ENCODE data around the gene SLC37A3.

SLC37A3 gene

DNA sequence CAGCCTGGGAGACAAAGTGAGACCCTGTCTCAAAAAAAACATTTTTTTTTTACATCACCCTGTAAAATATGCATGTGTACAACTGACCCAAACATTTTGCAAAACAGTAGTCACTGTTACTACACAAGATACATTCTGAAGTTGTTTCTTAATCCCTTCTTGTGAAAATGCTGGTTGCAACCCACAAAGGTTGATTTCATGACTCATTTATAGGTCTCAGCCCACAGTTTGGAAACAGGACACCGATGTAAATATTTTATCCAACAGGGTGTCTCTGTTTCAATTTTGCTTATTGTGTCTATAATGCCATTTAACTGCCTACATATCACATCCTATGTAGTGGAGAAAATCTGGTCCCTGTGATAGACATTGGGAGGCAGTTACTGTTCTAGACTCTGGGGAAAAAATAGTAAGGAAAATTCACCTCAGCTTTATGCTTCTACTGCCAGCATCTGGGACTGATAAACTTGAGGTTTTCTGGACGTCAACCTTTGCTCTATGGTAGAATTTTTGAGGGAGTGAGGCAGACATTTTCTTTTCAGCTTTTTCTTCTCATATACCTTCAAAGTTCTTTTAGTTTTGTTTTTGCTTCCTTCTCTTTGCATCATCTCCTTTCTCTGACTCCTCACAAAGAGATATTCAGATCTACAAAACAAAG lies 4.0 kb upstream of the SLC37A3 start:
- DNase-seq (ENCODE audit: low read depth): no peak

DNA sequence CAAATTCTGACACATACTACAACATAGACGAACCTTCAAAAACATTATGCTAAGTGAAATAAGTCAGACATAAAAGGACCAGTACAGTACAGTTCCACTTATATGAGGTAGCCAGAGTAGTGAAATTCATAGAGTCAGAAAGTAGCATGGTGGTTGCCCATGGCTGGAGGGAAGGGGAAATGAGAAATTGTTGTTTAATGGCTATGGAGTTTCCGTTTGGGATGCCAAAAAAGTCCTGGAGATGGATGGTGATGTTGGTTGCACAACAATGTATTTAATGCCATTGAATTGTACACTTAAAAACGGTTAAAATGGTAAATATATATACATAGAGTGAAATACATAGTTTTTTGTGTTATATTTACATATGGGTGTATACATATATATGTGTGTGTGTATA lies 2.1 kb upstream of the SLC37A3 start:
- no peak for DNase-seq (ENCODE audit: low read depth)

DNA sequence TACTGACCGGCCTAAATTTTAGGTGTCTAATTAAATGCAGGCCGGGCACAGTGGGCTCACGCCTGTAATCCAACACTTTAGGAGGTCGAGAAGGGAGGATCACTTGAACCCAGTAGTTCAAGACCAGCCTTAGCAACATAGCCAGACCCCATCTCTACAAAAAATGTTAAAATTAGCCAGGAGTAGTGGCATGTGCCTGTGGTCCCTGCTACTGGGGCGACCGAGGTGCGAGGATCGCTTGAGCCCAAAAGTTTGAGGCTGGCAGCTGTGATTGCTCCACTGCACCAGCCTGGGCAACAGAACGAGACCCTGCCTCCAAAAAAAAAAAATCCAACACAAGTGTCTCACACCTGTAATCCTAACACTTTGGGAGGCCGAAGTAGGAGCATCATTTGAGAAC lies 491 bp upstream of the SLC37A3 start:
- DNase-seq (ENCODE audit: low read depth): no peak

DNA sequence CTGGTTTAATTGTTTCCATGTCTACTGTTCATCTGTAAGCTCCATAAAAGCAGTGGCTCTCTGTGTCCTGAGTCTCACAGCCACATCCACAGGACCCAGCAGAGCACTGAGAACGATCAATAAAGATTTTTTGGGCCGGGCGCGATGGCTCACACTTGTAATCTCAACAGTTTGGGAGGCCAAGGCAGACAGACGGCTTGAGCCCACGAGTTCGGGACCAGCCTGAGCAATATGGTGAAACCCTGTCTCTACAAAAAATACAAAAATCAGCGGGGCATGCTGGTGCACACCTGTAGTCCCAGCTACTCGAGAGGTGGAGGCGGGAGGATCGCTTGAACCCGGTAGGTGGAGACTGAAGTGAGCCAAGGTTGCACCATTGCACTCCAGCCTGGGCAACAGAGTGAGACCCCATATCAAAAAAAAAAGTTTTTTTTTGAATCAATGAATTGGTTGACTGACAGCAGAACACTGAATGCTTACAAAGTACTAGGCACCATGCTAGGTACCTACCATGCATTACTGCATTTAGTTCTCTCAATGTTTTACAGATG lies 4.5 kb downstream of the SLC37A3 start:
- DNase-seq (ENCODE audit: low read depth): no peak

DNA sequence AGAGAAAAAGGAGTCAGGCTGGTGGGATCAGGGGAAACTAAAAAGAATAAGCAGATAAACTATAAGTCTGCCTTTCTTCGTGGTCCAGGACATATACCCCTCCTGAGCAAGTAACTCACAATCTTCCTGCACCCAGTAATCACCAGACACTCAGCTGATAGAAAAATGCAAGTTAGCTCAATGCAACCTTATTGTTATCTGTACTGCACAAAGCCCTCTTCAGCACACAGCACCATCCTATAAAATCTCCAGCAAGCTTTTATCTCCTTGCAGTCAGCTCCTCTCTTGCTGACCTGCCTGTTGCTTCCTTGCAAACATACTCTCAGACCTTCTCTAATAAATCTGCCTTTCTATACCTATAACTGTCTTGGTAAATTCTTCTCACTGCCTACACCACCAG lies 6.7 kb downstream of the SLC37A3 start:
- DNase-seq (ENCODE audit: low read depth): no peak

DNA sequence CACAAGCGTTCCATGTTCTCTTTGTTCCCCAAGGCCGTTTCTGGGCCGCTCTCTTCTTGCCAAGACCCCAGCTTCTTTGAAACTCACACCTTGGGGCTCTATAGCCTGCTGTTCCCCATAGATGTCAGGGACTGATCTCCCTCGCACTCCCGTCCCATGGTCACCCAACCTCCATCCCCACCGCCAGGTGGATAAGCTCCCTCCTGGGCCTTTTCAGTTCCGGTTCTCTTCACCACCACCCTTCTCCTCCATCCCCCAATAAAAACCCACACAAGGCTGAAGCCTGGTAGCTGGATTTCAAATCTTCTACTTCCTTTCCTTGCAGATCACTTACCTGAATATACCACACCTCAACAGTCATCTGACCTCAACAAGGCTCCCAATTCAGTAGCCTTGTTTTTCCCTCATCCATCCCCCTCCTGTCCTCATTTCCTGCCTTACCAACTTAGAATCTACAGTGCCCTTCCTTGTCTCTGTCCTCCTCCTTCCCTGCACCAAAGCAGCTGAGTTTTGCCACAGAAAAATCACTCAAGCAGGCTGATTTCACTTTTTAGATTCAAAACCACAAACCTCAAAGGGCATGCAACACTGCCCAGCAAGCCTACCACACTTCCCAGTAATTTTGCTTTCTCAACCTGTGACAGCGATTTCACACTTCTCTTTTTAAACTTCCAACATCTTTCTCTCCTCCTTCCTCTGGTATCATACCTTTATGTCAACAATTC lies 7.7 kb downstream of the SLC37A3 start:
- DNase-seq (ENCODE audit: low read depth): no peak

DNA sequence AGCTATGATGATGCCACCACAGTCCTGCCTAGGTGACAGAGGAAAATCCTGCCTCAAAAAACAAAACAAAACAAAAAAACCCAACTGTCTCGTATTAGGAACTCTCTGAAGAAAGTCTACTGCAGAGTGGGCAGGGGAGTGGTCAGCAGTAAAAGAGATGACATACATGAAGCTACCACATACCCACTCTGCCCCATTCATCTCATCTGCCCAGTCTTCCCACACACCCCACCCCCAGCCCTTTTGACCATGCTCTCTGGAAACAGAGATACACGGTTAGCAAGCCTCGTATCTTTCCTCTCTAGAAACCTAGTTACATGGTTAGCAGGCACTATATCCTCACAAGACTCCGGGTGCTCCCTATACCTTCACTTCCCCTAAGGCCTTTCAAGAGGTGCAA lies 8.3 kb downstream of the SLC37A3 start:
- DNase-seq (ENCODE audit: low read depth): no peak

DNA sequence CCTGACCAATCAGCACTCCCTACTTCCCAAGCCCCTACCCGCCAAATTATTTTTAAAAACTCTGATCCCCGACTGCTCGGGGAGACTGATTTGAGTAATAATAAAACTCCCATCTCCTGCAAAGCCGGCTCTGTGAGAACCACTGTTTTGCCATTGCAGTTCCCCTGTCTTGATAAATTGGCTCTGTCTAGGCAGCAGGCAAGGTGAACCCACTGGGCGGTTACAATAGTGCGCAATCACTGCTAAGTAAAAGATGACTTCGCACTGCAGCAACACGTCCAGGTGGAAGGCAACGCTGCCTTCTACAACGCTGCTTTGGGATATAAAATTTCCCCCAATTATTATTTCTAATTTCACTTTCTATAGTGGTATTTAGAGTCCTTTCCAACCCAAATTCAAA lies 8.9 kb downstream of the SLC37A3 start:
- DNase-seq (ENCODE audit: low read depth): no peak

DNA sequence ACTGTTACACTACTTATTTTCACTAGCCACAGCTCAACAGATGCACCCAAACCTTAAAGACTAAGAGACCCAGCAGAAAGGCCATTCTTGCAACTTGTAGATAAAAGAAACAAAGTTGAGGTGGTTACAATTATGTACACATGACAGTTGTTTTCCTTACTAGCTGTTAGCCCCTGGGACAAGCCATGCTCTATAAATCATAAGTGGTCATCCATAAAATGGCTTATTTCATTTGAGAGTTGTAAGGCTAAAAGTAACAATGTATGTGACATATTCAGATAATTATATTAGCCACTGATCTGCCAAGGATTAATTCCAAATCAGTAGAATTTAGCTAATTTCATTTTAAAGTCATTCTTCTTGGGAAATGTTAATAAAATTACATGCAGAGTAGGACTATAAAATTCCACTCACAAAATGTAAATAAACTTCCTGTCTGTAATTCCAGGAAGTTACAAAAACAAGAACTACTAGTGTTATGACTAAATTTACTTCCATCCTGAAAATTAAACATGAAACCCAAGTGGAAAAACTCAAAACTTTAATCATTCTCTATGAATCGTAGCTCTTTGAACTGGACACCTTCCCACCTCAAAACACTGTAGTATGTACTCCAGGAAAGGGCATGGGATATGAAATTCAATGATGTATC lies 13.3 kb downstream of the SLC37A3 start:
- DNase-seq (ENCODE audit: low read depth): no peak

DNA sequence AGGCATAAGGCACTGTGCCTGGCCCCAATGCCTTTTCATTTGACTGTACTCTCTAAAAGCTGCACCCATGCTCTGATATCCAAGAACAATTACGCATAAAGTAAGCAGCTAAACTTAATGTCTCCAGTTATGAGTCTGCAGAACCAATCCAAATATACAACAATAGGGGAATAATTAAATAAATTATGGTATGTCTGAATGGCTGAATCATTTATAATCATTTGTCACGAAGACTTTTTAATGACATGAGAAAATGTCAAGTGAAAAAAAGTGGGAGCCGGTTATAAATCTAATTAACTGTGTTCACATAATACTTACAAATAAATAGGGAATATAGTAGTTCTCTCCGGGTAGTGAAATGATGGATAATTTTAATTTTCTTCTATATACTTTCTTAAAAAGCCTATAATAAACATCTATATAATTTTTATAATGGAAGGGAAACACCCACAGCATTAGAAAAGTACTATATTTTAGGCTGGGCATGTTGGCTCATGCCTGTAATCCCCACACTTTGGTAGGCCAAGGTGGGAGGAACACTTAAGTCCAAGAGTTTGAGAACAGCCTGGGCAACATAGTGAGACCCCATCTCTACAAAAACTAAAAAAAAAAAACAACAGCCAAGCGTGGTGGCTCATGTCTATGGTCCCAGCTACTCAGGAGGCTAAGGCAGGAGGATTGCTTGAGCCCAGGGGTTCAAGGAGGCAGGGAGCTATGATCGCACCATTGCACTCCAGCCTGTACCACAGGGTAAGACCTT lies 14.2 kb downstream of the SLC37A3 start:
- DNase-seq (ENCODE audit: low read depth): no peak

DNA sequence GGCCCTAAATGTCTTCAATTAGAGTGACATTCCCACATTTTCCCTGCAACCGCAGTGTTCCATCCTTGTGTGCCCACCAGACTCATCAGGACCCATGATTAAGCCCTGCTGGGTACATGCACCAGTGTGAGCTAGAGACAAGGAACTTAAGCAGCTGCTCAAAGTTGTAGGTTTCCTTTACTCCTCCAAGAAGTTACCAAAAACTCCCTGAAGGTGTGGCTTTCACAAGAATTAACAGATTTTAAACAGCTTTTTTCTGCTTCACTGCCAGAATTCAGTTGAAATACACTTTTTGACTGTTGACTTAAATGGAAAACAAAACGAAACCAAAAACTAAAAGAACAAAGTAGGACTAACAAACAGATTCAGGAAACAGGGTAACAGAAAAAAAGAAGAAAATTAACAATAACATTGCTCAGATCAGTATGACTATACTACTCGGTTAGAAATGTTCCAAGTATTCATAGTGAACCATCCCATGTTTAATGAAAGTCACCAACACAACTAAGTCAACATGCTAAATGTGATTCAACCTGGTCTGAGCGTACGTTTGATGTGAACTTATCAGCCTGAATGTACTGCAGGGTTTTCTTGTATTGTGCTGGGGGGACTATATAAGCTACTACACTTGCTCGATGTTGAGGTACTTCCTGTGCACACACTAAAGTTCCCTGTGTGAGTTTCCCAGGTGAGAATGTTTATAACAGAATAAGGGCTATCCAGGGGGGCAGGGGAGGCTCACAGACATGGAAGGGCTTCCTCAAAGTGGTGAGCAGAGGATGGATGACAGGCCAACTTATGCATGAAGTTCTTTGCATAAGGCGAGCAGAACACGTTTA lies 22.2 kb downstream of the SLC37A3 start:
- DNase-seq (ENCODE audit: low read depth): no peak

DNA sequence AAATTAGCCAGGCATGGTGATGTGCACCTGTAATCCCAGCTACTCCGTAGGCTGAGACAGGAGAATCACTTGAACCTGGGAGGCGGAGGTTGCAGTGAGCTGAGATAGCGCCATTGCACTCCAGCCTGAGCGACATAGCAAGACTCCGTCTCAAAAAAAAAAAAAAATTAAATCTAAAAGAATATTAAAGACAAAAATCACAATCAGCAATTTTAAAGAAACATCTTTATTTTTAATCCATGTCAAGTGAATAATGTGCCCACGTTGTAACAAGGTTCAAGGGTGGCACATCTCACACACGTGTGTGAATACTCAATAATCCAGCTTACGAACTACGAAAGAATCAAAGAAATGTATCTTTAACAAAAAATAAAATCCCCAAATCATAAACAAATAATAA lies 23.0 kb downstream of the SLC37A3 start:
- DNase-seq (ENCODE audit: low read depth): no peak

DNA sequence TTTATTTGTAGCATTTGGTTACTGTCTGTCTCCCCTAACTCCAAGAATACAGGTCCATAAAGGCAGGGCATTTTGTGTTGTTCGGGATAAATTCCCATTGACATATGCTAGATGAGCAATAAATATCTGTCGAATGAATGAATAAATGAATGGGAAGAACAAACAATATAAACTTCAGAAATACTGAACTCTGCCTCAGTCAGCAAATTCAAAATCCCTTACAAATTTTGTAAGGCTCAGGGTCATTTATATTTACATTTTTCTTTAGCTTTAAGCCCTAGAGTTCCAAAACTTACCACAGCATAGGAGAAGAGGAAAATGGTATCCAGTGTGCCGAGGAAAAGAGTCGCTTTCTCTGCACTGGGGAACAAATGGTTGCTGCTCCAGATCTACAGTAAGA lies 29.0 kb downstream of the SLC37A3 start:
- DNase-seq (ENCODE audit: low read depth): no peak

DNA sequence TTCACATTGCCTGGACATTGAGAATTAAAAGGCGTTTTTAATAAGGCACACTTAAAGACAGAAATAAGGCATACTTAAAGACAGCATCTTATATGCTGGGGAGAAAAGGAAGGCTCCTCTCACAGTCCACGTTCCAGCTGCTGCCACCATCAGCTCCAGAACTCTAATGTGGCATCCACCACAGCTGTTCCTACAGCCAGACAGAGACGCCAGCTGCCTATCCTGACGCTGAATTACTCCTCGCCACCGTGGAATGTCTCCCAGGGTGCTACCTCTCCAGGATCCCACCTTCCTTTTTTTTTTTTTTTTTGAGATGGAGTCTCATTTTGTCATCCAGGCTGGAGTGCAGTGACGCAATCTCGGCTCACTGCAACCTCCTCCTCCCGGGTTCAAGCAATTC lies 30.8 kb downstream of the SLC37A3 start:
- no peak for DNase-seq (ENCODE audit: low read depth)

DNA sequence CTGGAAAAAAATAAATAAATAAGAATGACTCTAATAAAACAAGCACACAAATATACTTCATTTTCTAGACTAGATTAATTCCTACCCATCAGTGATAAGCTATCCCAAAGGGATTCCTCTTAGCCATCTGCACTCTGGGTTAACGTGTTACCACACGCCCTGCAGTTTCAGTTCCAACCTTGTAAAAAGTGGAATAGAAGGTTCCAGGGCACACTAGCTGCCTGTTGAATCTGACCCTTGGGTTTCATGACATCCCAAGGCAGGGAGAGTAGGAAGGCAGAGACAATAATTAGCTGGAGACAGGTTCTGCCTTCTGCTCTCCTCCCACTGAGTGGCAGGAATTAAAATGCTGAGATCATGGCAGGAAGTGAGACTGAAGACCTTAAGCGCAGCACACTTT lies 33.5 kb downstream of the SLC37A3 start:
- no peak for DNase-seq (ENCODE audit: low read depth)

DNA sequence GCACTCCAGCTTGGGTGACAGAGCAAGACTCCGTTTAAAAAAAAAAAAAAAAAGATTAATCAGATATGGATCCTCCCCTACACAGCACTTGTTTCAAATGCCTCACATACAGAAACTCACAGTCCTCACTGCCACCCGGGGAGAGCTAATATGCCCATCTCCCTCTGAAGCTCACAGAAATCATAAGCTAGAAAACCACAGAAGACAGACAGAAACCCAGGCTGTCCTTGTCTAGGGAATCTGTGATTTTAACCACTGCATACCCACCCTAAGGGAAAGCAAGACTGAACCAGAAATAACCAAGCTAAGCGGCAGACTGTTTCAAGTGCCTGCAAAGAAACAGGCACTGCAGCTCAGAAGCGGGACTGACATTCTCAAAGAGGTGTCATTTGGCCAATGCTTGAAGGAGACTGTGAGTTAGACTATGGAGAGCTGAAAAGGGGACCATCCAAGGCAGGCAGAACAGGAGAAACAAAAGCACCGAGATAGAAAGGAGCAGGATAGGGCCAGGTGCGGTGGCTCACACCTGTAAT lies 37.6 kb downstream of the SLC37A3 start:
- no peak for DNase-seq (ENCODE audit: low read depth)

DNA sequence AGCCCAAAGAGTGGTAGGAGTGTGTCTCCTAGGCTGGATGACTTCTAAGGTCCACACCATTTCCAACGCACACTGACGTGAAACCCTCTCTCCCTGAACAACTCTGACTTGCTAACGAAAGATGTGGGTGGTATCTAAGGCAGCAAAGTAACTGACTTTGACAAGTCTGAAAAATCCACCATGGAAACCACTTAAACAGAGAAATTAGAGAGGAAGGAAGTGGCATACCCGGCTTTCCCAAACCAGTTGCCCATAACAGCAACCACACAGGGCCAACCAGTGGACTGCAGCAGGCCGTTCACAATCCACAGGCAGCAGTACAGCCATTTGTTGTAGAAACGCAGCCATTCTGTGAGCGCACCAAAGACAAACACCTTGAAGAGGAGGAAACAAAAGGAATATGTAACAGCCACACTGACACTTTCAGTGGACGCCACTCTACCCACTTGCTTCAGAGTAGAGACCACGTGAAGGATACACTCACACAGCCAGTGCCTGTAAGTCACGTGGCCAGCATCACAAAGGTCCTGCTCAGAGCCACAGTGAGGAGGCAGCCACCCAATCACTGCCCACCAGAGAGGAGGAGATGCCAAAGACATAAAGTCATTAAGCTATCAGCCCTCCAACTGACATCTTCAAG lies 39.8 kb downstream of the SLC37A3 start:
- no peak for DNase-seq (ENCODE audit: low read depth)

DNA sequence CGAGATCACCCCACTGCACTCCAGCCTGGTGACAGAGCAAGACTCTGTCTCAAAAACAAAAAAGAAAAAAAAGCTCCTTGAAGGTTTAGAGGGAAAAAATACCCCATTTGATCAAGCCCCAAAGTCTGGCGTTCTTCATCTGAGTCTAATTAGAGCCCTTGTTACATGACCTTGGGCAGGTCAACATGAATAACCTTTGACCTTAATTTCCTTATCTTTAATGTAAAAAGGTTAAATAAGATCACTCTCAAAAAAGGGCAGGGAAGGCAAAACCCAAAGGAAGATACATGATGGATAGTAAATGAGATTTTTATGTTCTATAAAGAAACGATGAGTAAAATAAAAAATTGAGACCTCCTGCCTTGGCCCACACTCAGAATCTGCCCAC lies 40.3 kb downstream of the SLC37A3 start:
- DNase-seq (ENCODE audit: low read depth): no peak

DNA sequence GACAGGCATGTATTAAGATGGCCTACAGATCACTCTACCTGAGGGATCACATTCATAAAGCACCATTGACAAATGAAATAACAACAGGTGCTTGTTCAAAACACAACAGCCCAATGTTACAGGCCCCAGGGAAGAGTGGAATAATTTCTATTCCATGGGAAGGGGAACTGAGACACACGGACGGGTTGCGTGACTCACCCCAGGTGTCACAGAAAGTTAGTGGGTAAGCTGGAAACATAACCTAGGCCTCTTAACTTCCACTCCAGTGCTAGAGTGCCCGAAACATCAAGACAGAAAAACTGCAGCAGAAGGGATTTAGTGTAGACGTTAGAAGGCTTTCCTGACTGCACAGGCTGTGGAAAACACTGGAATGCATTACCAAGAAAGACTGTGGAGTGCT lies 48.3 kb downstream of the SLC37A3 start:
- no peak for DNase-seq (ENCODE audit: low read depth)

DNA sequence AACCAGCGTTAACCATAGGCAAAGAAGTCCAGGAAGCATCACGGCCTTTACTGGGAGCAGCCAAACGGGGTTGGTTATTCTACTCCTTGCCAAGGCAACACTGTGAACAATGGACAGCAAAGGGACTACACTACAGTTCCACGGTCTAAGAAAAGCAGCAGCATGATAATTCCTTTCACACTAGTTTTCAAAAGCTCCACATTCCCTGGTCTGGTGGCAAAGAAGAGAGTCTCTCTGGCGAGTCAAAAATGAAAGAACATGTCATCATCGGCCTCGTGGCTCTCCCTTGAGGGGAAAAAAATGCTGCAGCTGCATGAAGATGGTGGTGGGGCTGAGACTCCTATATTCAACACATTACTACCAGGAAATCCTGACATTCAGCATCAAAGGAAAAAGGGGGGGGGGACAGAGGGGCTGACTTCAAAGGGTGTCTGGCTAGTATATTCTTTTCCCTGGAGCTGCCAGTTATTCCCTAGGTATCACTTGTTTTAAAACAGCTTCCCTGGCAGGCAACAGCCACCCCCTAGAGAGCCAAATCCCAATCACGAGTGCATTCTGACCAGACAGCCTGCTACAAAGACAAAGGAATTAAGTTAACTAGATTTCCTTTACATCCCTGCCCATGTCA lies 49.1 kb downstream of the SLC37A3 start:
- DNase-seq (ENCODE audit: low read depth): no peak

Data from activated T-cell treated with anti-CD3 and anti-CD28 coated beads for 1 hour (primary cell).